BJ (cell line): ENCODE results near the gene NEGR1. TPM values are rescaled to one million over a fixed set of nuclear protein-coding genes. Genes with fewer than 3 reads are reported as not detected.

ENCODE experiments used
- CTCF ChIA-PET: fragments of 350-600 bp; formaldehyde crosslinking; extraction: SDS; loops from one replicate; lab custom pipeline; 2021; ENCODE audit warnings: antibody characterized with exemption, inconsistent platforms; lab: Yijun Ruan, JAX
- POLR2A ChIA-PET: fragments of 300-600 bp; sonication (Branson Sonifier 250); formaldehyde crosslinking; extraction: SDS; loops from one replicate; lab custom pipeline; 2021; ENCODE audit warnings: antibody characterized with exemption; lab: Charles Lee
- DNase-seq: peaks from one replicate; pipeline ENCODE4 v3.0.0-alpha.2; 2011; ENCODE audit warnings: low read depth
- H3K27me3 ChIP-seq: 2 replicates; pipeline ENCODE4 v1.6.0; 2011; ENCODE audit warnings: low read length; ENCODE audit not compliant: control insufficient read depth, insufficient read depth
- H3K36me3 ChIP-seq: 2 replicates; pipeline ENCODE4 v1.5.1; 2011; ENCODE audit warnings: low read length; ENCODE audit not compliant: control insufficient read depth, insufficient read depth
- H3K4me3 ChIP-seq: 2 replicates; pipeline ENCODE4 v1.5.1; 2011; ENCODE audit warnings: low read depth, mild to moderate bottlenecking, control low read depth, low read length
- polyA plus RNA-seq: library from polyadenylated mRNA; depleted of rRNA; stranded (reverse); fragments of >200 nt; gene quantifications from 2 replicates; pipeline ENCODE4 v1.2.3, GENCODE V29; 2011
- TF ChIP-seq, protein P1 (sequence below): IDR thresholded peaks from 2 replicates; pipeline ENCODE4 v1.5.1; 2011; ENCODE audit warnings: low read depth, mild to moderate bottlenecking, control low read depth, inconsistent platforms, low read length, moderate library complexity; ENCODE audit not compliant: insufficient read depth

NEGR1 gene
- polyA plus RNA-seq, 1 experiment, result 15.4 TPM

DNA sequence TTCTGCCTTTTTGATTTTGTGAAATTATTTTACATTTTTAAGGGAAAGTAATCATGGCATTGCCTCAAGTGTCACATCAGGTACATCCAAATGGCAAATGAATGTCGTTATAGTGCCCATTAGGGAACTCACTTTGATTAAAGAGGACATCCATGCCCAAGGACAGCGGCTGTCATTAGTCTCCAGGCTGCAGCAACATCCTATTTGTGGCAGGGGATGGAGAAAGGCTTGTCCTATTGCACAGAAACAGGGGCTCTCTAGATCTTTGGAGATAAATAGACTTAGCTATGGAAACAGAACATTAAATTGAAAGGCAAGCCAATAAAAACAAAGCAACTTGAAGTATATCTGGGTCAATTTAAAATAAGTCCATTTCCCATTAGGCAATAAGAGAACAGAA is 439.3 kb downstream of the NEGR1 start:
- ChIA-PET CTCF (no interaction called here), POLR2A (interaction anchor here (0.6 kb wide), 1 partner anchor 14 kb away, joined by 3 read pairs; no protein-coding TSS in a partner anchor)
- no peak overlapping the region for H3K4me3 ChIP-seq
- H3K27me3 ChIP-seq, result no peaks in the 10 kb centered on the region
- TF ChIP-seq, protein P1, sequence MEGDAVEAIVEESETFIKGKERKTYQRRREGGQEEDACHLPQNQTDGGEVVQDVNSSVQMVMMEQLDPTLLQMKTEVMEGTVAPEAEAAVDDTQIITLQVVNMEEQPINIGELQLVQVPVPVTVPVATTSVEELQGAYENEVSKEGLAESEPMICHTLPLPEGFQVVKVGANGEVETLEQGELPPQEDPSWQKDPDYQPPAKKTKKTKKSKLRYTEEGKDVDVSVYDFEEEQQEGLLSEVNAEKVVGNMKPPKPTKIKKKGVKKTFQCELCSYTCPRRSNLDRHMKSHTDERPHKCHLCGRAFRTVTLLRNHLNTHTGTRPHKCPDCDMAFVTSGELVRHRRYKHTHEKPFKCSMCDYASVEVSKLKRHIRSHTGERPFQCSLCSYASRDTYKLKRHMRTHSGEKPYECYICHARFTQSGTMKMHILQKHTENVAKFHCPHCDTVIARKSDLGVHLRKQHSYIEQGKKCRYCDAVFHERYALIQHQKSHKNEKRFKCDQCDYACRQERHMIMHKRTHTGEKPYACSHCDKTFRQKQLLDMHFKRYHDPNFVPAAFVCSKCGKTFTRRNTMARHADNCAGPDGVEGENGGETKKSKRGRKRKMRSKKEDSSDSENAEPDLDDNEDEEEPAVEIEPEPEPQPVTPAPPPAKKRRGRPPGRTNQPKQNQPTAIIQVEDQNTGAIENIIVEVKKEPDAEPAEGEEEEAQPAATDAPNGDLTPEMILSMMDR, result no peak
- DNase-seq, result no peak
- H3K36me3 ChIP-seq, result no peaks in the 10 kb centered on the region

DNA sequence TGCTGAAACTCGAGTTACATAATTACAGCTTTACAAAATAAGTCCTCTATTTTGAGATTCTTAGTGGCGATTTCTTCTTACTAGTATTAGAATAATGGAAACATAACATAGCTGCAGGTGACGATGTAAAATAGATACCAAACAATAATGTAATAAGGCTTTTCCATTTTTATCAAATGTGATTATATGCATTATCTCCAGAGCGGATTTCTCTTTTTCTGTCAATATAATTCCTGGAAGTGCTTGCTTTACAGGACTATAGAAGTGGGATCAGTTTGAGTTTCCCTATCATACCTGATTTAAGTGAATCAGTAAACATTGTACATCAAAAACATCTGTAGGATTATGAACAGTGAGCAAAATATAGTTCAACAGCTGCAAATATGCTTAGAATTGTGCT is 442.5 kb downstream of the NEGR1 start:
- ChIA-PET POLR2A (no interaction called here), CTCF (no interaction called here)
- no peaks in the 10 kb centered on the region for H3K36me3 ChIP-seq
- H3K4me3 ChIP-seq, result no peak overlapping the region
- H3K27me3 ChIP-seq, result no peaks in the 10 kb centered on the region
- TF ChIP-seq, protein P1, result no peak
- no peak for DNase-seq

DNA sequence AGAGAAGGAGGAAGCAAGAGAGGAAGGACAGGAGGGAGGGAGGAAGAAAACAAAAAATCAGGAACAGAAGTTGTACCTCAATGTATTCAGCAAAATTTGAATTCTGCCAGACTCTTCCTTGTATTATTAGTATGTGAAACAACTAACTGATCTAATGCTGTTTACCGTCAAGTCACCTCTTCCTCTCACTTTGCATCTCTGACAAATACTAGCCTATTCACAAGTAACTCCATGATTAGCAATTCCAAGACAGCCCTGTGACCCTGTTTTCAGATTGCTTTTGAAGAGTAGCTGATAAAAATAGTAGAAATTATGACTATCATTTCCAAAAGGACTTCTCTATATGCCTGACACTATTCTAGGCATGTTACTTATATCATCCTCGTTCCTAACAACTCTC is 445.4 kb downstream of the NEGR1 start:
- TF ChIP-seq, protein P1, result no peak
- POLR2A ChIA-PET, result no interaction called here
- no peaks in the 10 kb centered on the region for H3K27me3 ChIP-seq
- no peak for DNase-seq
- CTCF ChIA-PET, result no interaction called here
- no peaks in the 10 kb centered on the region for H3K36me3 ChIP-seq
- no peak overlapping the region for H3K4me3 ChIP-seq

DNA sequence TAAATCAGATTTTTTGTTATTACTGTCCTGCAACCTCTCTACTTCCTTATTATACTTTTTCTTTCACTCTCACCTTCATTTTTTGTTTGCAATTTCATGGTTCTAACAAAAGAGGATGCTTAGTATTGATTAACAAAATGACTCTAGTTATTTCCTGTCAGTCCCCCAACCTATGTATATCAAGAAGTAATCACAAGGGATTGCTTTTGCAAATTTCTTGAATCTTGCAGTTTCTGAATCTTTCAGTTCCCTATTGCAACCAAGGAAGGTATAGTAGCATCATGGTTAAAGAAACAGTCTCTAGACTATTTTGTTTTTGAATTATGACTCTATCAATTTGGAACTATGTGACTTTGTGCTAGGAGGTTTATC is 446.9 kb downstream of the NEGR1 start:
- Histone ChIP-seq H3K4me3 (no peak overlapping the region), H3K36me3 (no peaks in the 10 kb centered on the region), H3K27me3 (no peaks in the 10 kb centered on the region)
- ChIA-PET POLR2A (no interaction called here), CTCF (interaction anchor here (0.5 kb wide), 1 partner anchor 26 kb away, joined by 3 read pairs; no protein-coding TSS in a partner anchor)
- no peak for DNase-seq
- TF ChIP-seq, protein P1, result no peak

DNA sequence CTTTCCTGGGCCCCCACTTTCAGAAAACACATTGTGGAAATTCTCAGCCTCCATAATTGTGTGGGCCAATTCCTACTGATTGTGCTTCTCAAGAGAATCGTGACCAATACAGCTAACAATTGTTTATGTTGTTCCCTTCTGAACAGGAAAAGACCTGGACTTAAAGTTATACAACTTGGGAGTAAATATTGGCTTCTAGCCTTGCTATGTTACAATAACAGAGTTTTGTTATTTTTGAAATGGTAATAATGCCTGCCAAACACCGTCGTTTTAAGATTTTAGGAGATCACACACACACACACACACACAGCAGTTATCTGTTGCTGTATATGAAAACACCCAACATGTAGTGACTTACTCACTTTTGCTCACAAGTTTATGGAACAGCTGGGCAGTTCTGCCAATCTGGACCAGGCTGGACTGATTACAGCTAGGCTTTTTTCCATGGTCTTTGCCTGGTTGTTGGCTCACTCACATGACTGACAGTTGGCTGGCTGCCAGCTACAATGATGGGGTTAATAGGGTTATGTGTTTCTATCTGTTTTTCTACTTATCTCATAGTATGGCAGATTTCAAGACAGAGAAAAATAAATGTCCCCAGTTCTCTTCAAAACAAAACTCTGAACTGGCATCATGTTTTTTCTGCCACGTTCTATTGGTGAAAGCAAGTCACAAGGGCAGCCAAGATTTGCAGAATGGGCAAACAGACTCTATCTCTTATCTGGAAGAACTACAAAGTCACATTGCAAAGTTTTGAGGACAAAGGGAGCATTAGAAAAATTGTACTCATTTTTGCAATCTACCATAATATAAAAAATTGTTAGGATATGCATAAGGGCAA is 447.5 kb downstream of the NEGR1 start:
- Histone ChIP-seq H3K36me3 (no peaks in the 10 kb centered on the region), H3K4me3 (no peak overlapping the region), H3K27me3 (no peaks in the 10 kb centered on the region)
- DNase-seq, result no peak
- ChIA-PET POLR2A (interaction anchor here (0.6 kb wide), 1 partner anchor 157 kb away, joined by 8 read pairs; no protein-coding TSS in a partner anchor), CTCF (interaction anchor here (0.5 kb wide), 1 partner anchor 26 kb away, joined by 3 read pairs; no protein-coding TSS in a partner anchor)
- TF ChIP-seq, protein P1, result no peak
